Measurements from ENCODE around the gene BEND7.
"Not testable (repeated sequence)": the region's sequence is repeated elsewhere in the genome, so short reads cannot be mapped to it uniquely, and the experiment has no call there.

DNA sequence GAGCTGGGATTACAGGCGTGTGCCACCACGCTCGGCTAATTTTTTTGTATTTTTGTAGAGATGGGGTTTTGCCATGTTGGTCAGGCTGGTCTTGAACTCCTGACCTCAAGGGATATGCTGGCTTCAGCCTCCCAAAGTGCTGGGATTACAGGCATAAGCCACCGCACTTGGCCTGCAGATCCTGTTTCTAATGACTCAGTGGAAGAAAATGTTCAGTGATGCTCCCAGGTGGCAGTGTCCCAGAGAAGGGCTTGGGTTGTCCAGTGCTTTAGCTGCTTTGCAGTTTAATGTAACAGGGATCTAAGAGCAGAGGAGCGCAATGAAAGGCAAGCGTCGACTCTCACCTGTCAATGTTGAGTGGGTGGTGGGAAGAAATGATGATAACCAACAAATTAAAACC is 125.4 kb downstream of the BEND7 start:
- TF ChIP-seq, protein P1, sequence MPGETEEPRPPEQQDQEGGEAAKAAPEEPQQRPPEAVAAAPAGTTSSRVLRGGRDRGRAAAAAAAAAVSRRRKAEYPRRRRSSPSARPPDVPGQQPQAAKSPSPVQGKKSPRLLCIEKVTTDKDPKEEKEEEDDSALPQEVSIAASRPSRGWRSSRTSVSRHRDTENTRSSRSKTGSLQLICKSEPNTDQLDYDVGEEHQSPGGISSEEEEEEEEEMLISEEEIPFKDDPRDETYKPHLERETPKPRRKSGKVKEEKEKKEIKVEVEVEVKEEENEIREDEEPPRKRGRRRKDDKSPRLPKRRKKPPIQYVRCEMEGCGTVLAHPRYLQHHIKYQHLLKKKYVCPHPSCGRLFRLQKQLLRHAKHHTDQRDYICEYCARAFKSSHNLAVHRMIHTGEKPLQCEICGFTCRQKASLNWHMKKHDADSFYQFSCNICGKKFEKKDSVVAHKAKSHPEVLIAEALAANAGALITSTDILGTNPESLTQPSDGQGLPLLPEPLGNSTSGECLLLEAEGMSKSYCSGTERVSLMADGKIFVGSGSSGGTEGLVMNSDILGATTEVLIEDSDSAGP (CRISPR knock-in tag; IDR thresholded peaks at IDR 0.05), result not testable (repeated sequence)
- not testable (repeated sequence) for TF ChIP-seq POLR2AphosphoS2 (IDR thresholded peaks at IDR 0.05; ENCODE audit: low read length); CREB1 (IDR thresholded peaks at IDR 0.05); CREB1 (CRISPR knock-in tag; IDR thresholded peaks at IDR 0.05); ZNF740 (CRISPR knock-in tag; IDR thresholded peaks at IDR 0.05); ZNF740 (tag; IDR thresholded peaks at IDR 0.05); PHF8 (IDR thresholded peaks at IDR 0.05; ENCODE audit: borderline replicate concordance, low read length)
- TF ChIP-seq, protein P2, sequence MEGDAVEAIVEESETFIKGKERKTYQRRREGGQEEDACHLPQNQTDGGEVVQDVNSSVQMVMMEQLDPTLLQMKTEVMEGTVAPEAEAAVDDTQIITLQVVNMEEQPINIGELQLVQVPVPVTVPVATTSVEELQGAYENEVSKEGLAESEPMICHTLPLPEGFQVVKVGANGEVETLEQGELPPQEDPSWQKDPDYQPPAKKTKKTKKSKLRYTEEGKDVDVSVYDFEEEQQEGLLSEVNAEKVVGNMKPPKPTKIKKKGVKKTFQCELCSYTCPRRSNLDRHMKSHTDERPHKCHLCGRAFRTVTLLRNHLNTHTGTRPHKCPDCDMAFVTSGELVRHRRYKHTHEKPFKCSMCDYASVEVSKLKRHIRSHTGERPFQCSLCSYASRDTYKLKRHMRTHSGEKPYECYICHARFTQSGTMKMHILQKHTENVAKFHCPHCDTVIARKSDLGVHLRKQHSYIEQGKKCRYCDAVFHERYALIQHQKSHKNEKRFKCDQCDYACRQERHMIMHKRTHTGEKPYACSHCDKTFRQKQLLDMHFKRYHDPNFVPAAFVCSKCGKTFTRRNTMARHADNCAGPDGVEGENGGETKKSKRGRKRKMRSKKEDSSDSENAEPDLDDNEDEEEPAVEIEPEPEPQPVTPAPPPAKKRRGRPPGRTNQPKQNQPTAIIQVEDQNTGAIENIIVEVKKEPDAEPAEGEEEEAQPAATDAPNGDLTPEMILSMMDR (IDR thresholded peaks at IDR 0.05 in 2 of 3, conservative IDR thresholded peaks at IDR 0.05 in 1 of 3; ENCODE audit: insufficient read depth in 2 of 3, low read depth in 1 of 3, low read length in 3 of 3), result not testable (repeated sequence)

Measured in K562 (cell line).